Effector memory CD8-positive, alpha-beta T cell (primary cell): ENCODE data around the gene DND1.
"Not testable (repeated sequence)": the region's sequence is repeated elsewhere in the genome, so short reads cannot be mapped to it uniquely, and the experiment has no call there.

ENCODE experiments used
- ATAC-seq: fragments of 150-1000 bp; cut with Tn5 transposase; replicated peaks from 2 replicates; pipeline ENCODE4 v1.10.0; 2021; ENCODE audit warnings: mild to moderate bottlenecking, moderate library complexity
- DNase-seq, 3 experiments: peaks; one replicate each; pipeline ENCODE4 v3.0.0; 2021
- H3K27ac Mint-ChIP-seq, 2 donors: one replicate each; pipeline ENCODE4 v1.8.0; 2022; ENCODE audit warnings: mild to moderate bottlenecking in 2 of 2, mixed read lengths in 2 of 2, moderate library complexity in 2 of 2
- H3K27me3 Mint-ChIP-seq, 2 donors: one replicate each; pipeline ENCODE4 v1.8.0; 2022; ENCODE audit warnings: mixed read lengths in 2 of 2
- H3K36me3 Mint-ChIP-seq: one replicate; pipeline ENCODE4 v1.8.0; 2022; ENCODE audit warnings: mild to moderate bottlenecking, moderate library complexity, mixed read lengths; ENCODE audit not compliant: insufficient read depth
- H3K4me1 Mint-ChIP-seq, 2 donors: one replicate each; pipeline ENCODE4 v1.8.0; 2022; ENCODE audit warnings: low read depth in 2 of 2, mixed read lengths in 2 of 2
- H3K4me3 Mint-ChIP-seq, 2 donors: one replicate each; pipeline ENCODE4 v1.8.0; 2022; ENCODE audit warnings: mild to moderate bottlenecking in 2 of 2, mixed read lengths in 2 of 2, moderate library complexity in 2 of 2
- H3K9me3 Mint-ChIP-seq, 2 donors: one replicate each; pipeline ENCODE4 v1.8.0; 2022; ENCODE audit warnings: mixed read lengths in 2 of 2

Gene DND1

GRCh38 chr5:140694276-140694675, 20.9 kb upstream of the DND1 start:
- ATAC-seq (no peak), DNase-seq (no peak)
- Mint-ChIP-seq H3K36me3 (peaks cover 48% of the 10 kb centered on the region), H3K27ac (no peak overlapping the region), H3K9me3 (no peaks in the 10 kb centered on the region), H3K27me3 (no peaks in the 10 kb centered on the region), H3K4me3 (no peak overlapping the region), H3K4me1 (peaks cover 22 to 24% of the 10 kb centered on the region in 2 donors)

DNA sequence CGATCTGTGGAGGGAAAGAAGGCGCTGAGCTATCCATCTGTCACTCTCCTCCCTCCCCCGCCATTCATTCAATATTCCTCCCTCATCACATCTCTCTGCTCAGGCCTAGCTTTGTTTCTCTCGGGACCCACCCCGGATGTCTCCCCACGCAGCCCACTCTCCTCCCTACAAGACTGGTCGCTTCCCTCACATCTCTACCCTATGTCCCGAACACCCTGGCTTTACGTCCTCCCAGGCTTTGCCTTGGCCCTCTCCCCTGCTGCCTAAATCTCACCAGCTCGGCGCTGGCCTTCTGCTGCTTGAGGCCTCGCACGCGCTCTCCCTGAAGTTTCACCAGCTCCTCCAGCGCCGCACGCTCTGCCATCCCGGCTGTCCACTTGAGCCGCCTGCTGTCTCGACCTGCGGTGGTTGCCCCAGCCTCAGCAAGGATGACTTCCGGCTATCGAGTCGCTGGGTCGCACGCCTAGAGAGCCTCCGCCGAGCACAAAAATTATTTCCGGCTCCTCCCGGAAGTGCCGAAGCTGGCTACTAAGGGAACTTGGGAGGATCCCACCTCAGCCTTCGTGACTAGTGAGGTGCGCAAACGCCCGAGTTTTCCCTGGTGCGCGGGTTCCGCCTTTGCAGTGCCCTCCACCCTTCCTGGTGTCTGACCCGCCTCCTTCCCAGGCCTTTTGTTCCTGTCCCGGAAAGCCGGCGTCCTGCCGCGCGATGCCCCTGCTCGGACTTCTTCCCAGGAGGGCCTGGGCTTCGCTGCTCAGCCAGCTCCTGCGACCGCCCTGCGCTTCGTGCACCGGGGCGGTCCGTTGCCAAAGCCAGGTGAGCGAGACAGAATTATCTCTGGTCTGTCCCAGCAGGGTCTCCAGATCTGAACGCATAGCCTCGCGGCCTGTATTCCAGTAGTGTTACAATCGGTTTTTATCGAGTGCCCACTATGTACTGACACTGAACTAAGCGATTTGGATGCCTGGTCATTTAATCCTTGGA, 17.9 kb upstream of the DND1 start, which contains the start of the genes HARS1 and HARS2:
TSS of gene HARS1 (minus strand) at position 430 of the 984 bp plus-strand sequence. CDS start at position 364, 66 bp downstream.
TSS of gene HARS2 (plus strand) at position 515 of the 984 bp plus-strand sequence. CDS start at position 709, 194 bp downstream.
- DNase-seq (peak; percentile 73 to 75 (median 74)), ATAC-seq (peak; percentile 96)
- Mint-ChIP-seq H3K27me3 (no peaks in the 10 kb centered on the region), H3K36me3 (peaks cover 34% of the 10 kb centered on the region), H3K4me1 (peaks cover 25 to 26% of the 10 kb centered on the region in 2 donors), H3K4me3 (peak within 1 kb of the TSS; percentile 99), H3K27ac (peak within 1 kb of the TSS; percentile 98 to 99), H3K9me3 (no peaks in the 10 kb centered on the region)

DNA sequence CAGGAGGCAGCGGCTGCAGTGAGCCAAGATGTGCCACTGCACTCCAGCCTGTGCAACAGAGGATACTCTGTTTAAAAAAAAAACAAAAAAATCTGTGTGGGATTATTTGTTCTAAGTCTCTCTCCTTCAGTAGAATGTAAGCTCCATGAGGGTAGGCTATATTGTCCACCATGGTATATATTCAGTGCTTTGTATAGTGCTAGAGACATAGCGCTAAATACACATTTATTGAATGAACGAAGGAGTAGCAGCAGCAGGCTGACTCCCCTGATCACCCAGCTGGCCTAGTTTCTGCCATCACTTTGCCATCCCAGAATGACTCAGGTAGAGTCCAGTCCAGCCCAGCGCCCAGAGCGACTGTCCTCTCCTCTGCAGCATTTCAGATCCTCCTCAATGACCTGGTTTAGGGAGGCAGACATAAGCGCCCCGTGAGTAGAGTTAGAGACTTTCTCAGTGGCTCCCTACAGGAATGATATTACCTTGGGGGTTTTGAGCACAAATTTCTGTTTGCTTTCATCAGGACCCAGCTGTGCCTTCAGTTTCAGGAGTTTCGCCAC, 17.1 kb upstream of the DND1 start:
- DNase-seq = no peak
- H3K9me3 Mint-ChIP-seq = no peaks in the 10 kb centered on the region
- H3K27ac Mint-ChIP-seq = peak overlapping the region; percentile 98 to 99
- ATAC-seq = no peak
- H3K4me3 Mint-ChIP-seq = peak overlapping the region; percentile 99
- peaks cover 36% of the 10 kb centered on the region for H3K36me3 Mint-ChIP-seq
- H3K27me3 Mint-ChIP-seq = no peaks in the 10 kb centered on the region
- H3K4me1 Mint-ChIP-seq = peaks cover 23 to 26% of the 10 kb centered on the region in 2 donors

GRCh38 chr5:140678993-140679392, 5.6 kb upstream of the DND1 start:
- Mint-ChIP-seq H3K36me3 (peaks cover 37% of the 10 kb centered on the region), H3K4me3 (no peak overlapping the region), H3K27ac (no peak overlapping the region), H3K27me3 (no peaks in the 10 kb centered on the region), H3K9me3 (no peaks in the 10 kb centered on the region), H3K4me1 (peaks cover 0 to 3% of the 10 kb centered on the region in 2 donors)
- DNase-seq = no peak
- no peak for ATAC-seq

DNA sequence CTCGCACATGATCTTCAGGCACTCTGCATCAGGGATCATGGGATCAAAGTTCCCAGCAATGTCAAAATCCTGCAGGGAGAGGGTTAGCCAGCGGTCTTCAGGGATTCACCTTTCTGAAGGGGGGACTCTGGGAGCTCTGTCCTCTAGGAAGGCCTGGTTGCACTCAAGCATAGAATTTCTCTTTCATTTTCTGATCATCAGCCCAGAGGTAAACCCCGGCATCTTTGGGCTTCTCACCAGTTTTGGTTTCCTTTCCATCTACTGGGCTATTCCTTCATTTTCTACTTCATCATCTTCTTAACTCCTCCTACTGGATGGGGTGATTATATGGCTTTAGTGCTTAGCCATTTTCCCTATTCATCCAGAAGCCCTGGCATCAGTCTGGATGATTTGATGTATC, 4.6 kb upstream of the DND1 start:
- peaks cover 38% of the 10 kb centered on the region for H3K36me3 Mint-ChIP-seq

DNA sequence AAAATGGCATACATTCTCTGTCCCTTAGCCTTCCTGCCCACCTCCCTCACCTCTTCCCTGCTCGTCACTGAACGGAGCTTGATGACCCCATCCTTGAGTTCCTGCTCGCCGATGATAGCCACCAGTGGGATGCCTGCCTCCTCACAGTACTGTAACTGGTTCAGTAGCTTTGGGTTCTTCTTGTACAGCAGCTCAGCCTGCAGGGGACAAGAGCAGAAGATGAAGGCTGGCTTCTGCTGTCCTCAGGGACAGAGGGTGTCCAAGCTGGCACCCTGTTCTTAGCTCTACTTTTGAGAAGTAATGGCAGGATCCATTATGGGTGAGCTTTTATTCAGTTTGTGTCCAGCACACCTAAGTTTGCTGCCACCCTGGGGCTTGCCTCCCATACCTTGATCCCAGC, 1.3 kb upstream of the DND1 start:
- DNase-seq = no peak
- Mint-ChIP-seq H3K4me1 (peaks cover 0 to 3% of the 10 kb centered on the region in 2 donors), H3K4me3 (no peak overlapping the region), H3K27me3 (no peaks in the 10 kb centered on the region), H3K27ac (peak overlapping the region in 1 of 2 donors; percentile 74), H3K9me3 (no peaks in the 10 kb centered on the region), H3K36me3 (peaks cover 52% of the 10 kb centered on the region)
- no peak for ATAC-seq

More for the DNA sequence above, 4.6 kb upstream of the DND1 start:
- DNase-seq (no peak), ATAC-seq (no peak)
- no peaks in the 10 kb centered on the region for H3K27me3 Mint-ChIP-seq
- no peaks in the 10 kb centered on the region for H3K9me3 Mint-ChIP-seq
- no peaks in the 10 kb centered on the region for H3K4me1 Mint-ChIP-seq
- no peak overlapping the region for H3K4me3 Mint-ChIP-seq
- no peak overlapping the region for H3K27ac Mint-ChIP-seq

GRCh38 chr5:140674211-140674610, 835 bp upstream of the DND1 start:
- H3K4me3 Mint-ChIP-seq = no peak overlapping the region
- H3K27me3 Mint-ChIP-seq = no peaks in the 10 kb centered on the region
- no peaks in the 10 kb centered on the region for H3K9me3 Mint-ChIP-seq
- ATAC-seq = no peak
- peaks cover 56% of the 10 kb centered on the region for H3K36me3 Mint-ChIP-seq
- peak overlapping the region in 1 of 2 donors; percentile 74 for H3K27ac Mint-ChIP-seq
- DNase-seq = no peak
- H3K4me1 Mint-ChIP-seq = peaks cover 0 to 6% of the 10 kb centered on the region in 2 donors

DNA sequence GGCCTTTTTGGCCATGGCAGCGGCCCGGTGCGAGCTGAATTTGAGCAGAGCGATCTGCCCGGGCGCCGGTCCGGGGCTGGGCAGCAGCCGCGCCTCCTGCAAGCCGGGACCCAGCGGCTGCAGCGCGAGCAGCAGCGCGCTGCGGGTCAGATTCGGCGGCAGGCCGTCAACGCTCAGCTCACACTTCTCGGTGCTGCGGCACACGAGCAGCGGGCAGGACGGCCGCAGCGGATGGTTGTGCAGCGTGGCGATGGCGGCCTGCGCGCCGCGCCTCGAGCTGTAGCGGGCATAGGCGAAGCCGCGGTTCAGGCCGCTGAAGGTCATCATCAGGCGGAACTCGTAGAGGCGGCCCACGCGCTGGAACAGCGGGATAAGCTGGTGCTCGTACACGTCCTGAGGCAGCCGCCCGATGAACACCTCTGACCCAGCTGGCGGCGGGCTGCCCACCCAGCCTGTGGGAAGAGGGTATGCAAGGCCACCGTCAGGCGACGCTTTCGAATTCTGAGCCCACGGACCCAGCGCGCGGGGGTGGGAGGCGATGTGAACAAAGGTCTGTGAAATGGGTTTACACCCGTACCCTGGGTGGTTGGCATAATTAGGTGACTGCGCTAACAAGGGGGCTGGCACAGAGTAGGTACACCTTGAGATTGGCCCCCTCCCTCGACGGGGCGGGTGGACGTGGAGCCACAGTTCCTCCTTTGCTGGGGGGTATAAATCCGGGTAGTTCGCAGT, 755 bp downstream of the DND1 start:
- H3K4me1 Mint-ChIP-seq = peaks cover 7 to 12% of the 10 kb centered on the region in 2 donors
- peaks cover 59% of the 10 kb centered on the region for H3K36me3 Mint-ChIP-seq
- peak; percentile 48 for ATAC-seq
- H3K4me3 Mint-ChIP-seq = no peak overlapping the region
- no peak for DNase-seq
- H3K9me3 Mint-ChIP-seq = no peaks in the 10 kb centered on the region
- H3K27me3 Mint-ChIP-seq = no peaks in the 10 kb centered on the region
- H3K27ac Mint-ChIP-seq = peak overlapping the region in 1 of 2 donors; percentile 19

DNA sequence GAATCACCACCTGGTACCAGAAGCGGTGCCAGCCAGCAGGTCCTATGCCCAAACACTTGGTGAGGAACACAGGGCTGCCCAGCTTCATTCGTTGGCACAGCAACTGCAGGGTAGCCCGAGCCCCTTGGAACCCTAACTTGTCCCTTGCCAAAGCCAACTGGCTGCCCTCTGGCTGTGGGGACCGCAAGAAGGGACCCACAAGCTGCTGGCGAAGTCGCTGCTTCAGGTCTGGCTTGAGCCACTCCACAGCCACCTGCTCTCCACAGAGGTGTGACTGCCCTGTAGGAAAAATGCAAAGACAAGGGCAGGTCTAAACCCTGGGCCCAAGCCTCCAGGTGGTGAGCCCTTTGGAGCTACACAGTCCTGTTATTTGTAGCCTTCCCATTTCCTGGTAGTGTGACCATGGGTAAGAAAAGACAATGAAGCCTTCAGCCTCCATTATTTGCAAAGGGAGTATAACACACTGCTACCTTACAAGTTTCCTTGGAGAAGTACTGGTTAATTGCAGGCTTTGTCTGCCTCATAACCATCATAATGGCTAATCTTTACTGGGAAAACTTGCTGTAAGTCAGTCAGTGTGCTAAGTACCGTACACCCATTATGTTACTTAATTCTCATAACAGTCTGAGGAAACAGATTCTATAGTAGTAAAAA, 1.8 kb downstream of the DND1 start:
- DNase-seq = no peak
- peaks cover 56% of the 10 kb centered on the region for H3K36me3 Mint-ChIP-seq
- peak overlapping the region in 1 of 2 donors; percentile 19 for H3K27ac Mint-ChIP-seq
- no peaks in the 10 kb centered on the region for H3K9me3 Mint-ChIP-seq
- no peaks in the 10 kb centered on the region for H3K27me3 Mint-ChIP-seq
- peaks cover 12 to 19% of the 10 kb centered on the region in 2 donors for H3K4me1 Mint-ChIP-seq
- no peak for ATAC-seq
- no peak overlapping the region for H3K4me3 Mint-ChIP-seq

DNA sequence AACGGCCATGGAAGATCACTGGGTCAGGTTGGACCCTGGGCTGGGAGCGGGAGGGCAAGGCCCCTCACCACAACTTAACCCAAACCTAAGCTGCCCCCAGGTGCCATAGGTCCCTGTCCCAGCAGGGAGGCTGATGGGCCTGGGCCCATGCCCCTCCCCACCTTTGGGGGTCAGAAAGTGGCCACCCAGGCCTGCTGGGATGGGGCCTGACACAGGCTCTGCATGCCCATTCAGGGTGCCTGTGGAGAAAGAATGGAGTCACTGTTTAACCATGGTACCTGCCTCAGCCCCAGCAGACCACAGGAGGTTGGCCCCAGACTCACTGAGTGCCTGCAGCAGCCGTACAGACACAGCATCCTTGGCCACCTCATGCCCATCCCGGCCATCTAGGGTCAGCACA, 2.3 kb downstream of the DND1 start:
- H3K36me3 Mint-ChIP-seq = peaks cover 52% of the 10 kb centered on the region
- H3K4me1 Mint-ChIP-seq = peaks cover 15 to 24% of the 10 kb centered on the region in 2 donors
- H3K27ac Mint-ChIP-seq, H3K9me3 Mint-ChIP-seq, ATAC-seq, DNase-seq, H3K4me3 Mint-ChIP-seq, H3K27me3 Mint-ChIP-seq: not testable (repeated sequence)

GRCh38 chr5:140664359-140665119, 8.8 kb downstream of the DND1 start, which contains the start of gene WDR55:
WDR55 (plus strand) TSS chr5:140664904; CDS start chr5:140664913, 9 bp downstream.
- Mint-ChIP-seq H3K4me1 (peaks cover 23 to 28% of the 10 kb centered on the region in 2 donors), H3K4me3 (peak within 1 kb of the TSS; percentile 100), H3K9me3 (no peaks in the 10 kb centered on the region), H3K36me3 (peaks cover 67% of the 10 kb centered on the region), H3K27ac (peak within 1 kb of the TSS; percentile 96 to 99), H3K27me3 (no peaks in the 10 kb centered on the region)
- DNase-seq = peak; percentile 92 to 96 (median 95)
- peak; percentile 93 for ATAC-seq

- DNase-seq (no peak), ATAC-seq (no peak)
- peak overlapping the region; percentile 100 for H3K4me3 Mint-ChIP-seq
- no peaks in the 10 kb centered on the region for H3K27me3 Mint-ChIP-seq
- peak overlapping the region; percentile 96 to 99 for H3K27ac Mint-ChIP-seq
- peaks cover 23 to 26% of the 10 kb centered on the region in 2 donors for H3K4me1 Mint-ChIP-seq
- no peaks in the 10 kb centered on the region for H3K9me3 Mint-ChIP-seq
- H3K36me3 Mint-ChIP-seq = peaks cover 67% of the 10 kb centered on the region
Measured at GRCh38 chr5:140664030-140664358, 9.4 kb downstream of the DND1 start.
